Mucosa of descending colon (tissue), 3 donors: ENCODE results near the gene PRSS16. TPM values are rescaled to one million over a fixed set of nuclear protein-coding genes. Genes with fewer than 3 reads are reported as not detected.

ENCODE experiments used
- ATAC-seq: fragments of 200-7000 bp; cut with Tn5 transposase; one replicate; pipeline ENCODE4 v1.9.1; 2020; ENCODE audit warnings: mild to moderate bottlenecking, moderate library complexity
- DNase-seq, 3 donors: peaks; one replicate each; pipeline ENCODE4 v3.0.0-alpha.2; 2020
- H3K36me3 ChIP-seq: fragments of 200-600 bp; one replicate; pipeline ENCODE4 v1.8.0; 2021; ENCODE audit warnings: low read depth, mild to moderate bottlenecking
- H3K4me1 ChIP-seq: fragments of 200-600 bp; one replicate; pipeline ENCODE4 v1.8.0; 2021; ENCODE audit warnings: low read depth, mild to moderate bottlenecking
- H3K4me3 ChIP-seq: fragments of 200-600 bp; one replicate; pipeline ENCODE4 v1.8.0; 2021; ENCODE audit warnings: mild to moderate bottlenecking
- H3K9me3 ChIP-seq: fragments of 200-600 bp; one replicate; pipeline ENCODE4 v1.8.0; 2021; ENCODE audit warnings: mild to moderate bottlenecking
- intact Hi-C, 2 donors: fragments of 100-400 bp; cut with DNase I in 1 of 2; cut with micrococcal nuclease in 1 of 2; formaldehyde crosslinking; loops; one replicate each; pipeline versions ENCODE4 v1.11.0 to v1.11.1; 2022; cut with DNase I, micrococcal nuclease
- total RNA-seq, 3 donors: library from RNA; stranded (reverse); fragmentation: NEBNext Ultra II Directional in 2 of 3; extraction: Animal tissue kit (Norgen Biotek cat#: 25700) in 2 of 3; gene quantifications; one replicate each; pipeline versions ENCODE4 v1.2.1 to v1.2.4, GENCODE V29; 2021 to 2023
- TF ChIP-seq, protein P1 (sequence below): fragments of 200-600 bp; IDR thresholded peaks from one replicate; pipeline ENCODE4 v1.8.0; 2022; ENCODE audit warnings: antibody characterized with exemption, mild to moderate bottlenecking
- donor health status: DM: no; HTN: no; CAD: no; lungs with moderate emphysema.
- donor health status: DM: no; HTN: no; CAD: no.
- donor health status: DM: no; HTN: yes; CAD: no.

The PRSS16 gene
- total RNA-seq, 3 donors from 2014 or later, result 13.0 to 32.1 (median 22.4) TPM

DNA sequence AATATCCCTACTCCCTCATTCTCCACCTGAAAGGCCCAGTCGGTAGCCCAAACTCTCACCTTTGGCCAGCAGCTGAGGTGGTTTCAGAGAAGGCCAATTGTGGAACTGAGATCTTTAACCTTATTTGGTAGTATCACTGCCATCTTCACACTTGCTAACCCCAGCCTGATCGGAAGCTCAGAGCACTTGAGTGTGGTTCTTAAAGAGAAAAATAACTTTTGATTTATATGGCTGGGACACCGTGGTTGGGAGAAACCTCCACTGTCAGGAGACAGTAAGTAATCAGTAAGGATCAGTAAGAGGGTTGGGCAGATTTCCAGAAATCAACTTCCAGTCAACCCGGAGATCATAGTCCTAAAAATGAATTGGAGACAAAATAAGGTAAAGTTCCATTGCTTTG is 22.8 kb upstream of the PRSS16 start:
- no peak for DNase-seq
- no peaks in the 10 kb centered on the region for H3K9me3 ChIP-seq

DNA sequence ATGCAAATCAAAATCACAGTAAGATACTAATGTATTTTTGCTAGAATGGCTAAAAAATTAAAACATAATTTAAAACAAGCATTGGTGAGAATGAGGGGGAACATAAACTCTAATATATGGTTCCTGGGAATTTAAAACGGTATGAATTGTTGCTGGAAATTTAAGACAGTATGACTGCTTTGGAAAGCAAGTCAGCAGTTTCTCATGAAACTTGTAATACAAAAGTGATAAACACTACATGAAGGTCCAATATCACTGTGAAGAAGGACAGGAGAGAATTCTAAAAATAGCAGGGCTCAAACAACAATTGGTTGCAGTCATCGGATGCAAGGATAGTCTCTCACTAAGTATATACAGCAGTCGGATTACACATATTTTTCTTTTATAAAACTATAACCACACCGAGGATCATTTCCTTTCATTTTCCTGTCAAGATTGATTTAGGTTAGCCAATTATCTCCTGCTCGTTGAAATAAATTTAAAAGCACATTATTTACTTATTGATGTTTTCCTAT is 18.5 kb upstream of the PRSS16 start:
- Histone ChIP-seq H3K4me1 (no peaks in the 10 kb centered on the region), H3K9me3 (no peaks in the 10 kb centered on the region), H3K36me3 (no peaks in the 10 kb centered on the region), H3K4me3 (no peak overlapping the region)
- TF ChIP-seq, protein P1, sequence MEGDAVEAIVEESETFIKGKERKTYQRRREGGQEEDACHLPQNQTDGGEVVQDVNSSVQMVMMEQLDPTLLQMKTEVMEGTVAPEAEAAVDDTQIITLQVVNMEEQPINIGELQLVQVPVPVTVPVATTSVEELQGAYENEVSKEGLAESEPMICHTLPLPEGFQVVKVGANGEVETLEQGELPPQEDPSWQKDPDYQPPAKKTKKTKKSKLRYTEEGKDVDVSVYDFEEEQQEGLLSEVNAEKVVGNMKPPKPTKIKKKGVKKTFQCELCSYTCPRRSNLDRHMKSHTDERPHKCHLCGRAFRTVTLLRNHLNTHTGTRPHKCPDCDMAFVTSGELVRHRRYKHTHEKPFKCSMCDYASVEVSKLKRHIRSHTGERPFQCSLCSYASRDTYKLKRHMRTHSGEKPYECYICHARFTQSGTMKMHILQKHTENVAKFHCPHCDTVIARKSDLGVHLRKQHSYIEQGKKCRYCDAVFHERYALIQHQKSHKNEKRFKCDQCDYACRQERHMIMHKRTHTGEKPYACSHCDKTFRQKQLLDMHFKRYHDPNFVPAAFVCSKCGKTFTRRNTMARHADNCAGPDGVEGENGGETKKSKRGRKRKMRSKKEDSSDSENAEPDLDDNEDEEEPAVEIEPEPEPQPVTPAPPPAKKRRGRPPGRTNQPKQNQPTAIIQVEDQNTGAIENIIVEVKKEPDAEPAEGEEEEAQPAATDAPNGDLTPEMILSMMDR, result no peak
- ATAC-seq (no peak), DNase-seq (no peak)
- intact Hi-C loops, result no loop called here

More for the DNA sequence above, 22.8 kb upstream of the PRSS16 start:
- TF ChIP-seq, protein P1, result no peak
- intact Hi-C loops, result no loop called here
- no peak for ATAC-seq
- no peak overlapping the region for H3K4me3 ChIP-seq
- no peaks in the 10 kb centered on the region for H3K36me3 ChIP-seq
- H3K4me1 ChIP-seq, result no peaks in the 10 kb centered on the region

DNA sequence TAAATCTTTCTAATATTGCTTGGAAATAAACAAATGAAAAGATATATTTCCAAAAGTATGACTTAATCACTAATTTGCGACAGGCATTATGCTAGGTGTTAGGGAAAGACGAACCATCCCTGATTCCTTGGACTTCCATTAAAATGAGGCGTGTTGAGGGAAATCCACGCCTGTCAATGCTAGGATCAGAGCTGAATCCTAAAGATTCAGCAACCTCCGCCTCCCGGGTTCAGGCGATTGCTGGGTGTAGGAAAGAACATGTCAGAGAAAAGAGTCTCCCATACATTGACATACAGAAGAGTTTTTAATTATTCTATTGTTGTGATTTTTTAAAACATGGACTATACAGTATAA is 16.8 kb upstream of the PRSS16 start:
- intact Hi-C loops, result no loop called here
- no peaks in the 10 kb centered on the region for H3K36me3 ChIP-seq
- DNase-seq (no peak), ATAC-seq (no peak)
- H3K9me3 ChIP-seq, result no peaks in the 10 kb centered on the region
- TF ChIP-seq, protein P1, result no peak
- H3K4me1 ChIP-seq, result no peaks in the 10 kb centered on the region
- H3K4me3 ChIP-seq, result no peak overlapping the region

DNA sequence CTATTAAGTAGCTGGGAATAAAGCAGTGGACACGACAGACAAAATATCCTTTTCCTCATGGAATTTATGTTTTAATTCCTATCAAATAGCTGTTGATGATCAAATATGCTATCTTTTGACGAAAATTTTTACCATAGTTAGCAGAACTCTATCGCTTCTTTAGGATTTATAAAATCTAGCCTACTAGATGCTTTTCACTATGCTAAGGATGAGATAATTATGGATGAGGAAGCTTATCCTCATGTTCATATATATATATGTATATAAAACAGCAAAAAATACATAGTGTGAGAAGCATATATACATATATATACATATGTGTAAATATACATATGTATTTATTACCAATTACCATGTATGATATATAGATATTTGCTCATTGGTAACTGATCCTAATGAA is 12.9 kb upstream of the PRSS16 start:
- ATAC-seq (no peak), DNase-seq (no peak)
- intact Hi-C loops, result no loop called here
- H3K36me3 ChIP-seq, result no peaks in the 10 kb centered on the region
- peaks cover 4% of the 10 kb centered on the region for H3K4me1 ChIP-seq
- H3K9me3 ChIP-seq, result no peaks in the 10 kb centered on the region
- TF ChIP-seq, protein P1, result no peak
- H3K4me3 ChIP-seq, result no peak overlapping the region

DNA sequence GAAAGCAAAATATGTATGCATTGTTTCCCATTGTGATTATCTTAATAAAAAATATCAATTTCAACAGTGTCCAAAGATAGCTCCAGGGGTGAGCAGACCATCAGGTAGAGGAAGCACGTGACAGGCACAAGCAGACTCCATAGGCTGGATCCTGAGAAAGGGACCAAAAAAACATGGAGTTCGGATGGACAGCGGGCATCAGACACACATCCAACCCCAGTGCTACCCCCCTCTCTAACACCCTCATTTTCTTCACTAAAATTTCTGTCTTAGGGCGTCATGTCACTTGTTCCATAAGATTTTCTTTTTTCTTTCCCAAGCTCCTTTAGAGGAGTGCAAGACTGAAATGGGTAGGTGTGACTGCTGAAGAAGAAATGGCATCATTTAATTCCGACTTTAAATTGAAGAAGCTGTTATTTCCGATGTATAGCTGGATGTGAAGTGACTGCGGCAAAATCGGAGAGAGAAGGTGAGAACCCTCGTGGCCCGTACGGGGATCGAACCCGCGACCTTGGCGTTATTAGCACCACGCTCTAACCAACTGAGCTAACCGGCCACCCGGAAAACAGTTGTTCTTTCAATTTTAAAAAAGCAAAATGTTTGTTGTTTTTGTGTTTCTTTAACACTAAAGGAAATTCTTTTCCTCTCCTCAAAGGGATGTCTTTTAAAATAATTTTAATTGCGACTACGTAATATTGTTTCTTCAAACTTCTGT is 10.3 kb upstream of the PRSS16 start:
- no peak for ATAC-seq
- no peak overlapping the region for H3K4me3 ChIP-seq
- peaks cover 4% of the 10 kb centered on the region for H3K4me1 ChIP-seq
- intact Hi-C loops, result no loop called here
- no peaks in the 10 kb centered on the region for H3K9me3 ChIP-seq
- TF ChIP-seq, protein P1, result no peak
- DNase-seq, result no peak
- no peaks in the 10 kb centered on the region for H3K36me3 ChIP-seq
